ENCODE results near the gene SH3D21.

DNA sequence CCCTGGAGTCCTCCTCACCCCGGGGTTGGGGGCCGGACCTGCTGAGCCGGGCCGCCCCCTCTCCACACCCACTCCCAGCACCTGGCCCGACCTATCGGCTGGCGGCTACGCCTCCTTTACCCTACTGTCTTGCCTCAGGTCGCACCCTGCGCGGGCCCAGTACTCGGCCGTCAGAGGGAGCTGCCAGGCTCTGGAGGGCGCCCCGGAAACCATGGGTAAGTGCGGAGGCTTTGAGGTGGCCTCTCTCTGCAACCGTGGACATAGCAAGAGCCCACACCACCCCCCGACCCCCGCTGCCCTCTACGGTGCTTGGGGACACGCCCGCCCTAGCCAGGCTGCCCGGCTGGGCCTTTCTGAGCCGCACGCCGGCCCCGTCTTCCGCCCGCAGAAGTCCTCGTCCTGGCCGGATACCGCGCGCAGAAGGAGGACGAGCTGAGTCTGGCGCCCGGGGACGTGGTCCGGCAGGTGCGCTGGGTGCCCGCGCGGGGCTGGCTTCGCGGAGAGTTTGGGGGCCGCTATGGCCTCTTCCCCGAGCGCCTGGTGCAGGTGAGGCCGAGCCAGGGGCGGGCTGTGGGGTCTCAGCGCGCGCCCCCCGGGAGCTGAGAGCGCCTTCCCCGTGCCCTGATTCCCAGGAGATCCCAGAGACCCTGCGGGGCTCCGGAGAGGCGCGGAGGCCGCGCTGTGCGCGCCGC is at the start of gene SH3D21:
- TF ChIP-seq POLR2A (IDR thresholded peaks at IDR 0.05) (no peak), EP300 (IDR thresholded peaks at IDR 0.05) (no peak), POLR2AphosphoS5 (IDR thresholded peaks at IDR 0.05) (no peak)
- TF ChIP-seq, protein P1, sequence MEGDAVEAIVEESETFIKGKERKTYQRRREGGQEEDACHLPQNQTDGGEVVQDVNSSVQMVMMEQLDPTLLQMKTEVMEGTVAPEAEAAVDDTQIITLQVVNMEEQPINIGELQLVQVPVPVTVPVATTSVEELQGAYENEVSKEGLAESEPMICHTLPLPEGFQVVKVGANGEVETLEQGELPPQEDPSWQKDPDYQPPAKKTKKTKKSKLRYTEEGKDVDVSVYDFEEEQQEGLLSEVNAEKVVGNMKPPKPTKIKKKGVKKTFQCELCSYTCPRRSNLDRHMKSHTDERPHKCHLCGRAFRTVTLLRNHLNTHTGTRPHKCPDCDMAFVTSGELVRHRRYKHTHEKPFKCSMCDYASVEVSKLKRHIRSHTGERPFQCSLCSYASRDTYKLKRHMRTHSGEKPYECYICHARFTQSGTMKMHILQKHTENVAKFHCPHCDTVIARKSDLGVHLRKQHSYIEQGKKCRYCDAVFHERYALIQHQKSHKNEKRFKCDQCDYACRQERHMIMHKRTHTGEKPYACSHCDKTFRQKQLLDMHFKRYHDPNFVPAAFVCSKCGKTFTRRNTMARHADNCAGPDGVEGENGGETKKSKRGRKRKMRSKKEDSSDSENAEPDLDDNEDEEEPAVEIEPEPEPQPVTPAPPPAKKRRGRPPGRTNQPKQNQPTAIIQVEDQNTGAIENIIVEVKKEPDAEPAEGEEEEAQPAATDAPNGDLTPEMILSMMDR (IDR thresholded peaks at IDR 0.05), result no peak
